Measurements from ENCODE around the gene HOOK2. TPM values are rescaled to one million over a fixed set of nuclear protein-coding genes. Genes with fewer than 3 reads are reported as not detected.

Gene HOOK2
- total RNA-seq, 3 donors from 2014 or later (not counting 1 experiment from before 2014, with no cell fraction given) = 13.3 to 15.3 (median 13.9) TPM

DNA sequence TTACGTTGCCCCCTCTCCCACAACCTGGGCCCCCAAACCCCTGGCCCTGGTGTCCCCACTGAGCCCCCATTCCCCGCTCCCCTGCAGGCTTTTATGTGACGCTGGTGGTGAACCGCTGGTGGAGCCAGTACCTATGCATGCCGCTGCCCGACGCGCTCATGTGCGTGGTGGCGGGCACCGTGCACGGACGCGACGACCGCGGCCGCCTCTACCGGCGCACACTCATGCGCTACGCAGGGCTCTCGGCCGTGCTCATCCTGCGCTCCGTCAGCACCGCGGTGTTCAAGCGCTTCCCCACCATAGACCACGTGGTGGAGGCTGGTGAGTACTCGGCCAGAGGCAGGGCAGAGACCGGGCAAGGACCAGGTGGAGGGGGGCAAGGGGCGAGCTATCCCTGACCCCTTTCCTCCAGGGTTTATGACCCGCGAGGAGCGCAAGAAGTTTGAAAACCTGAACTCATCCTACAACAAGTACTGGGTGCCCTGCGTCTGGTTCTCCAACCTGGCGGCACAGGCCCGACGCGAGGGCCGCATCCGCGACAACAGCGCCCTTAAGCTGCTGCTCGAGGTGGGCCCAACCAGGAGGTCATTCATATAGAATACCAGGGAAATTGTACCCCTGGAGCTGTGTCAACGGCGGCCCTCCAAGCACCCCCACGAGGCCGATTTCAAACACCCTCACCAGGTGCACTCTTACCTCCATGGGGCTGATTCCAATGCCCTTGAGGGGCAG is 20.7 kb downstream of the HOOK2 start:
- peaks cover 13 to 20% of the 10 kb centered on the region in 2 donors for H3K27me3 Mint-ChIP-seq (ENCODE audit: low read depth in 2 of 2)
- no peaks in the 10 kb centered on the region for H3K9me3 ChIP-seq (ENCODE audit: control insufficient read depth, insufficient read depth, low read length)
- H3K27ac ChIP-seq (ENCODE audit: low read length) = no peak overlapping the region
- no peak overlapping the region for H3K27ac Mint-ChIP-seq
- intact Hi-C loops (cut with micrococcal nuclease) = no loop called here
- no peaks in the 10 kb centered on the region for H3K36me3 Mint-ChIP-seq
- no peak overlapping the region for H3K4me3 ChIP-seq (ENCODE audit: low read length)
- H3K4me3 Mint-ChIP-seq = no peak overlapping the region
- peaks cover 0 to 4% of the 10 kb centered on the region in 2 donors for H3K4me1 Mint-ChIP-seq
- 71% methylated on average over 50 of the region's 50 CpGs for WGBS (ENCODE audit: insufficient coverage)
- ATAC-seq = no peak
- DNase-seq = no peak
- no peaks in the 10 kb centered on the region for H3K9me3 Mint-ChIP-seq
- H3K4me1 ChIP-seq (ENCODE audit: control insufficient read depth, insufficient read depth, low read length) = peaks cover 9% of the 10 kb centered on the region
- peaks cover 2% of the 10 kb centered on the region for H3K27me3 ChIP-seq (ENCODE audit: control insufficient read depth, insufficient read depth, low read length)
- no peaks in the 10 kb centered on the region for H3K36me3 ChIP-seq (ENCODE audit: control insufficient read depth, insufficient read depth, low read length)
- TF ChIP-seq, protein P1, sequence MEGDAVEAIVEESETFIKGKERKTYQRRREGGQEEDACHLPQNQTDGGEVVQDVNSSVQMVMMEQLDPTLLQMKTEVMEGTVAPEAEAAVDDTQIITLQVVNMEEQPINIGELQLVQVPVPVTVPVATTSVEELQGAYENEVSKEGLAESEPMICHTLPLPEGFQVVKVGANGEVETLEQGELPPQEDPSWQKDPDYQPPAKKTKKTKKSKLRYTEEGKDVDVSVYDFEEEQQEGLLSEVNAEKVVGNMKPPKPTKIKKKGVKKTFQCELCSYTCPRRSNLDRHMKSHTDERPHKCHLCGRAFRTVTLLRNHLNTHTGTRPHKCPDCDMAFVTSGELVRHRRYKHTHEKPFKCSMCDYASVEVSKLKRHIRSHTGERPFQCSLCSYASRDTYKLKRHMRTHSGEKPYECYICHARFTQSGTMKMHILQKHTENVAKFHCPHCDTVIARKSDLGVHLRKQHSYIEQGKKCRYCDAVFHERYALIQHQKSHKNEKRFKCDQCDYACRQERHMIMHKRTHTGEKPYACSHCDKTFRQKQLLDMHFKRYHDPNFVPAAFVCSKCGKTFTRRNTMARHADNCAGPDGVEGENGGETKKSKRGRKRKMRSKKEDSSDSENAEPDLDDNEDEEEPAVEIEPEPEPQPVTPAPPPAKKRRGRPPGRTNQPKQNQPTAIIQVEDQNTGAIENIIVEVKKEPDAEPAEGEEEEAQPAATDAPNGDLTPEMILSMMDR (IDR thresholded peaks at IDR 0.05) = no peak

GRCh38 chr19:12752056-12752781 is 23.1 kb downstream of the HOOK2 start:
- Histone ChIP-seq H3K4me1 (ENCODE audit: control insufficient read depth, insufficient read depth, low read length) (peaks cover 1% of the 10 kb centered on the region), H3K36me3 (ENCODE audit: control insufficient read depth, insufficient read depth, low read length) (peaks cover 10% of the 10 kb centered on the region), H3K9me3 (ENCODE audit: control insufficient read depth, insufficient read depth, low read length) (peaks cover 9% of the 10 kb centered on the region), H3K4me3 (ENCODE audit: low read length) (no peak overlapping the region), H3K27me3 (ENCODE audit: control insufficient read depth, insufficient read depth, low read length) (no peaks in the 10 kb centered on the region), H3K27ac (ENCODE audit: low read length) (no peak overlapping the region)
- Mint-ChIP-seq H3K27ac (no peak overlapping the region), H3K27me3 (ENCODE audit: low read depth in 2 of 2) (peaks cover 15 to 18% of the 10 kb centered on the region in 2 donors), H3K36me3 (no peaks in the 10 kb centered on the region), H3K9me3 (no peaks in the 10 kb centered on the region), H3K4me3 (no peak overlapping the region), H3K4me1 (peaks cover 0 to 5% of the 10 kb centered on the region in 2 donors)
- TF ChIP-seq, protein P1 (IDR thresholded peaks at IDR 0.05) = no peak
- no peak for ATAC-seq
- 85% methylated on average over 20 of the region's 23 CpGs for WGBS (ENCODE audit: insufficient coverage)
- intact Hi-C loops (cut with micrococcal nuclease) = no loop called here
- DNase-seq = no peak

GRCh38 chr19:12751635-12752034 is 23.7 kb downstream of the HOOK2 start, which contains the start of gene BEST2:
BEST2 (plus strand) TSS chr19:12751791; CDS start chr19:12752593, 802 bp downstream.
- Histone ChIP-seq H3K27me3 (ENCODE audit: control insufficient read depth, insufficient read depth, low read length) (no peaks in the 10 kb centered on the region), H3K4me1 (ENCODE audit: control insufficient read depth, insufficient read depth, low read length) (no peaks in the 10 kb centered on the region), H3K4me3 (ENCODE audit: low read length) (no peak within 1 kb of the TSS), H3K27ac (ENCODE audit: low read length) (no peak within 1 kb of the TSS), H3K9me3 (ENCODE audit: control insufficient read depth, insufficient read depth, low read length) (peaks cover 9% of the 10 kb centered on the region), H3K36me3 (ENCODE audit: control insufficient read depth, insufficient read depth, low read length) (peaks cover 13% of the 10 kb centered on the region)
- no peak within 1 kb of the TSS for H3K4me3 Mint-ChIP-seq
- no peak for DNase-seq
- H3K4me1 Mint-ChIP-seq = peaks cover 0 to 5% of the 10 kb centered on the region in 2 donors
- intact Hi-C loops (cut with micrococcal nuclease) = no loop called here
- TF ChIP-seq, protein P1 (IDR thresholded peaks at IDR 0.05) = no peak
- H3K27ac Mint-ChIP-seq = no peak within 1 kb of the TSS
- no peak for ATAC-seq
- 63% methylated on average over 11 of the region's 14 CpGs for WGBS (ENCODE audit: insufficient coverage)
- H3K9me3 Mint-ChIP-seq = no peaks in the 10 kb centered on the region
- peaks cover 15 to 18% of the 10 kb centered on the region in 2 donors for H3K27me3 Mint-ChIP-seq (ENCODE audit: low read depth in 2 of 2)
- no peaks in the 10 kb centered on the region for H3K36me3 Mint-ChIP-seq
